T-helper 2 cell (primary cell): ENCODE results near the gene PKM.

Source experiments
- DNase-seq, 5 experiments: peaks; one replicate each; pipeline versions ENCODE4 v3.0.0 to v3.0.0-alpha.2; 2012 to 2022

The PKM gene

GRCh38 chr15:72233769-72234168 is 2.8 kb upstream of the PKM start:
- no peak for DNase-seq

GRCh38 chr15:72231833-72232478 is 966 bp upstream of the PKM start:
- DNase-seq, result peak in 3 of 5 experiments; percentile 57 to 84 (median 63)

DNA sequence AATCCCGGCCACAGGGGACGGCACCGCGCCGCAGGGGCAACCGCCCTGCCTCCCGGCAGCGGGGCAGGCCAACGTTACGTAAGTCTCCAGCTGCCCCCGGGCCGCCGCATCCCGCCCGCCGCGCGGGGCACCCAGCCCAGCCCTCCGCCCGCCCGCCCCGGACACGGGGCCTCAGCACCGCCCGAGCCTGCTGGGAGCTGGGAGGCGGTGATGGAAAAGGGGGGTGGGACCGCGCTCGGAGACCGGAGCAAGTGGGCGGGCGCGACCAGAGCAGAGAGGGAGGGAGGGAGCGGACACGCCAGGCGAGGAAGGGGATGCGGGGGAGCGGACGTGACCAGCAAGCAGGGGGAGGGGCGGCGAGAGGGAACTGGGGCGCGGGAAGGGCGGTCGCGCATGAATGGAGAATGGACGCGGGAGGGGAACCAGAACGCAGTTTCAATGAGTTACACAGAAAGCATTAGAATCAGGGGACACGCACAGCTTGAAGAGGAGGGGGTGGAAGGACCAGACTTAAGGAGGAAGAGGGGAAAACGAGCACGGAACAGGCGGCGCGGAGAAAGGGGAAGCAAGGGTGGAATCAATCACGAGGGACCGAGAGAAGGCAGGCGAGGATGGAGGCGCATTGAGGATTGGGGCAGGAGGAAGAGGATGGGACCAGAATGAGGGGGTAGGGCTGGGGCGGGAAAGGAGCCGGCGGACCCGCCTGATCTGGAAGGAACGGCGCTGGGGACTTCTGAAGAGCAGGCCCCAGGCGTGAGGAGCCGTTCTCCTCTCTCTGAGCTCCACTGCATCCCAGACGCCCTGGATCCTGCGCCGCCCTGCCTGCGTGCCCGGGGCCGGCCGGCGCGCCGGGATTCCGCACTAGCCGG is 559 bp downstream of the PKM start:
- peak; percentile 41 to 77 (median 53) for DNase-seq

DNA sequence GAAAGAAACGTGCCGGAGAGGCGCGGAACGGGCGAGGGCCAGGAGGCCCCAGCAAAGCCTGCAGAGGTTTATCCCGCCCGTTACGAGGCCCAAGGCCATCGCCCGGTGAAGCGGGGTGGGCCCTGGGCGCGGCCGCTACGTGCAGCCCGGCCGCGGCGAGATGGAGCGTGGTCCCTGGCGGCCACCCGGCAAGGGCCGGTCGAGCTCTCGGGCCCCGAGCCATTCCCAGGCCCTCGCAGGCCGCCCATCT is 1.1 kb downstream of the PKM start:
- no peak for DNase-seq

DNA sequence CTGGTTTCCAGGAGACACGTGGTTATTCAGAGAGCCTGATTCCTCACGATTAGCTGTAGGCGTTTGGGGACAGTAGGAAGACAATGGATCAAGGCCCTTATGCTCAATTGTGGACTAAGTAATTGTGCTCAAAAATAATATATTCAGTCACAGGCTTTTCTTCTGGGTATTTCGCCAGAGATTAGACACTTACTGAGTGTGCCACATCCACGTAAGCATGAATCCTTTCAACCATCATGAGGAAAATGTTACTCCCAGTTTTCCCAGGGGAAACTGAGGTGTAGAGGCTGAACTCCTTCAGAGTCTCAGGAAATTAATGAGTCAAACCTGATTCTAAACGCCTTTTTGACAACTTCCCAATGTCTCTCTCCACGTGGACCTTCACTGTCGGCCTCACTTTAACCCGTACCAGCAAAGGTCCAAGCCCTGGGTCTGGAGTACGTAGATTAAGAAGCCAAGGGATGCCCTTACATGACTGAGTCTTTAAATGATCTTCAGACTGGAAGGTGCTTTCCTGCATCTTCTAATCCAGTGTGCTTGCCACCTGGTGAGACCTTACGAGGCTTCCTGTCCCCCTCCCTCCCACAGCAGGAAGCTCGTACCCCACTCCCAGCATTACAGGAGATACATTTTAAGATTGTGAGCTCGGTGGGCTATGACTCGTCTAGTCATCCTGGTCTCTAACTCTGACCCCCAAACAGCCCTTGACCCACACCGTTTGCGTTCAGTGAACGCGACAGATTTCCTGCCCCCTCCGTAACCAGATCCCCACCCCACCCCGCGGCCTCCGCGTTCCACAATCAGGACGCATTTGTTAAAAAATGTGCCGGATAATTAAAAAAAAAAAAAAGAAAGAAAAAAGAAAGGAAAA is 1.7 kb downstream of the PKM start:
- DNase-seq, result peak in 3 of 5 experiments; percentile 30 to 67 (median 49)

DNA sequence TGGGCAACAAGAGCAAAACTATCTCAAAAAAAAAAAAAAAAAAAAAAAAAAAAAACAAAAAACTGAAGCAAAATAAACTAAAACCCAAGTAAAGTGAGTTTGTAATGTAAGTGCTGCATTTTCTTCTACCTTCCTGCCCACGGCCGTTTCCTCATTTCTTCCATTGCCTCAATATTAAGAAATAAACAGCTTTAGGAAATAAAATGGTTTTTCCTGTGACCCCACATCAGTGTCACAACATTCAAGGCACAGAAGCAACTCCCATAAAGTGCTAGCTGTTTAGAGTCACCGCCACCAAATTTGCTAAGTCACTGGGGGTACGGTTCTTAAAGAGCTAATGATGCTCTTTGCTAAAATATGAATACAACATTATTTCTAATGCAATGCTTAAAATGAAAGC is 3.3 kb downstream of the PKM start:
- peak in 1 of 5 experiments; percentile 51 for DNase-seq

DNA sequence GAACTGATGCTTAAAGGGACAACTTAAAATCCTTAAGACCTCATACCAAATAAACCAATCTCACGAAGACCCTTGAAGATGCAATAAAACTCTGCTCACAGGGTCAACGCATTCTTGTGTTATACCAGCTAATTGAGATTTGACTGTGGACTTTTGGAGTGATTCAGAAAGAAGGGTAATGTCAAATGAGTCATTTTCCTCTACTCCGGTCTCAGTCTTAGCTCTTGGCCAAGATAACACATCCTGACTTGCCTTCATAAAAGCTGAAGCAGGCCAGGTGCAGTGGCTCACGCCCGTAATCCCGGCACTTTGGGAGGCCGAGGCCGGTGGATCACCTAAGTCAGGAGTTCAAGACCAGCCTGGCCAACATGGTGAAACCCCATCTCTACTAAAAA is 3.8 kb downstream of the PKM start:
- peak in 2 of 5 experiments; percentile 33 to 82 for DNase-seq

GRCh38 chr15:72223278-72223677 is 7.7 kb downstream of the PKM start:
- no peak for DNase-seq

DNA sequence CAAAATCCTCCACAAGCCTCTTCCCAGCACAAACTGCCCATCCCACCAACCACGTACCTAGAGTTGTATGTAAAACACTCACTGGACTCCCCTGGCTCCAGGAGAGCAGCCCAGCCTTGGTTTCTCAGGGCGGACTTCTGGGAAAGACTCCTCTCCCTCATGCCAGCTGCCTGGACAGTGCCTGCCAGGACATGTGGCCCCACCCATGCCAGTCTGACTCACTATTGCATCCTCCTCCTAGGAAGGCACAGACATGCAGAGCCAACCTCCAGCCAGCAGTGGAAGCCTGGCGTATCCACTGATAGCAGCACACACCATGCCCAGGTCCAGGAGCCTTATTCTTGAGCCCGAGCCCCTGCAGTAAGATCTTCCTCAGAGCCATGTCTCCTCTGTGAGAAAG is 8.6 kb downstream of the PKM start:
- DNase-seq, result no peak

DNA sequence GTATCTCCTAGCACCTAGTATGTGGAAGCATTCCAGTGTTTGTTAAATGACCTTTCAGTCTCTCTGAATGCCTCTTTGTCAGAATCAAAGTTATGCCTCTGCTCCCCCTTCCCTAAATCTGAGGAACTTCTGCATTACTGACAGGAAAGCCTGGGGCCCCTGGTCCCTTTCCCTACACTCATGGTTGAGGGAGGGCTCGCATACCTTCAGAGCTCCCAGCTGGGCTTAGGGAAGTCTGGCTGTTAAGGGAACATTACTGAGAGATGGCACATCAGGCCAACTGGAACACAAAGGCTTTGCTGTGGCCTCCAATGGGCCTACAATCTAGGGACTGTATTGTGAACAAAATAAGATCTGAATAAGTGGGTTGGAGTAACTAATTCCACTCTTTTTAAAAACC is 10.3 kb downstream of the PKM start:
- no peak for DNase-seq

- no peak for DNase-seq
Measured at GRCh38 chr15:72217216-72217615, 13.8 kb downstream of the PKM start.

GRCh38 chr15:72216079-72216478 is 14.9 kb downstream of the PKM start:
- DNase-seq, result no peak

DNA sequence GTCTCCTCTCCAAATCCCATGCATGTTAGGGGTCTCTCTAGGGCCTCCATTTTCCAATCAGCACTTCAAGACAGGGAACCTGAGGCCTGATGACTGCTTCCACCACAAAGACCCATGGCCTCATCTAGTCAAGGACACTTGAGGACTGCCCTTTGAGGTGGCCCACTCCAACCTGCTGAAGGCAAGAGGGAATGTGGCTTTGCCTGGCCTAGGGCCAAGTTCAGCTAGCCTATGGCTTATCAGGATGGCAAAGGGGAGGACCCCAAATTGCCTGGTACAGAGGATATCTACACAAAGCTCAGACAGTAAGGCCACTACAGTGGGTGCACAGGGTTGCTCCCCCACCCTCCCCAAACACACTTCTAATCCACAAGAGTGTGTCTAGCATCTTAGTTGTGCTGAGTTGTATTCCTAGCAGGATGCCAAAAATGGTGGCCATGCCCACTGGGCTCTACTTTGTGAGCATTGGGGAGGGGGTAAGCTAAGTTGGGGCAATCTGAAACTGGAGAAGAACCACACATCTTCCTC is 23.4 kb downstream of the PKM start:
- no peak for DNase-seq

GRCh38 chr15:72206677-72207000 is 24.4 kb downstream of the PKM start:
- DNase-seq, result no peak

DNA sequence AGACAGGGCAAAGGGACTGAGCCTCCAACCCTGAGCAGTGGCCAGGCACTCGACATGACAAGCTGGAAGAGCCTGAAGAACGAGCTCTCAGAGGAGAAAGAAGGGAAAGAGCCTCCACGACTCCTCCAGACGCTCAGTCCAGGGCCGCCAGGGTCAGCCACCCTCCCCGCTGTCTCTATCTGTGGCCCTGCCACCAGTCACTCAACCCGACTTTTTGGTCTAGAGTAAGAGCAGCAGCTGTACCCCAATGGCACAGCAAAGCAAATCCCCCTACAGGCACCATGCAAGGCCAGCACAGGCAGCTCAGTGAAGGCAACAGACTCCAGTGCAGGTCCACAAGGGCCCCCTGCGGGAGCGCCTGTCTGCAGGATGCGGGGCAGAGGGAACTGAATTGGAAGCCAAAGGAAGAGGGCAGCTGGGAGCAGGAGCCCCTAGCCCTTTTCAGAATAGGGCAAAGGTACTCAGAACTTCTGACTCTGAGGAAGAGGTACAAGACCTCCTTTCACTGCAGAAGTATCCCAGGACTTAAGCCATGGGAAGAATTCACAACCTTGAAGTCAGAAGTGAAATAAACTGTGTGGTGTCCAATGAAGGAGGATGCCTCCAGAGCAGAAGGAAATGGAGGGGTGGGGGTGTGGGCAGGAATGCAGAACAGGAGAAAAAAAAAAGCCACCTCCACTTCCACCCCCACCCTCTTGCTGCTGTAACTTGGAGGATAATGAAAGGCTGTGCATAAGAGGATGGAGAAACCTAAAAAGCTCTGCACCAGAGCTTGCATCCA is 24.9 kb downstream of the PKM start:
- DNase-seq, result no peak

DNA sequence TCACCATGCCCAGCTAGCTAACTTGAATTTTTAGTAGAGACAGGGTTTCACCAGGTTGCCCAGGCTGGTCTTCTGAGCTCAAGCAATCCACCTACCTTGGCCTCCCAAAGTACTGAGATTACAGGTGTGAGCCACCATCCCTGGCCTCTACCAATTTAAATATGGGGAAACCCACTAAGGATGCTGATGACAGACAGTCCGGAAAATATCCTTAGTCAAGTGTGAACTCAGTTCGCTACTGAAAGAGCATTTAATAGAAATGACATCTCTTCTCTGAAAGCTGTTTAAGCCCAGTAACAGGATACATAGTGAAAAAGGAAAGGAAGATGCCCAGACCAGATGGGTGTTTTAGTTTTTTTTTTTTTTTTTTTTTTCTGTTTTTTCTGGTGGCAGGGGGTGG is 25.7 kb downstream of the PKM start:
- no peak for DNase-seq

DNA sequence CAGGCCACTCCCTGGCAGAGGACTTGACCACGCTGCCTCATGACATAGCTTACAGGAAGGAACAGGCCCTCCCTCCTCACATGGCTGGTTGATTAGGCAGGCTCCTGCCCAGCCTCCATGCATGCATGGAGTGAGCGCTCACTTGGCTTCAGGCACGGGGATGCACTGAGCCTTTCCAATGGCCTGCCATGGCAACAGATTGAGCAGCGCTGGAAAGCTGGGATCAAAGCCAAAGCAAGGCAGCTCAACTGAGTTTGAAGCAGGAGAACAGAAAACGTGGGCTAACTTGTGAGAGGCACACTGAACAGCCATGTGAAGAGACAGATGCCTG is 27.5 kb downstream of the PKM start:
- no peak for DNase-seq

GRCh38 chr15:72202801-72203506 is 28.0 kb downstream of the PKM start:
- DNase-seq, result no peak

DNA sequence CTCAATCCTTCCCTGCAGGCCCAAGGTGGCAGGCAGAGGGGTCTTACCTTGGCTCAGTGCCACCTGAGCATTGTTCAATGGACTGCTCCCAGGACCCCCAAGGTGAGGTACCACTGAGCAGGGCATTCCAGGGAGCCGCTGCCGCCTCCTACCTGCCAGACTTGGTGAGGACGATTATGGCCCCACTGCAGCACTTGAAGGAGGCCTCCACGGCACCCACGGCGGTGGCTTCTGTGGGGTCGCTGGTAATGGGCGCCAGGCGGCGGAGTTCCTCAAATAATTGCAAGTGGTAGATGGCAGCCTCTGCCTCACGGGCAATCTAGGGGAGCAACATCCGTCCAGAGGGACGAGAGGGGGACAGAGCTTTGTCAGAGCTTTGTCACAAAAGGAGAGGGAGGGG is 28.7 kb downstream of the PKM start:
- DNase-seq, result no peak

DNA sequence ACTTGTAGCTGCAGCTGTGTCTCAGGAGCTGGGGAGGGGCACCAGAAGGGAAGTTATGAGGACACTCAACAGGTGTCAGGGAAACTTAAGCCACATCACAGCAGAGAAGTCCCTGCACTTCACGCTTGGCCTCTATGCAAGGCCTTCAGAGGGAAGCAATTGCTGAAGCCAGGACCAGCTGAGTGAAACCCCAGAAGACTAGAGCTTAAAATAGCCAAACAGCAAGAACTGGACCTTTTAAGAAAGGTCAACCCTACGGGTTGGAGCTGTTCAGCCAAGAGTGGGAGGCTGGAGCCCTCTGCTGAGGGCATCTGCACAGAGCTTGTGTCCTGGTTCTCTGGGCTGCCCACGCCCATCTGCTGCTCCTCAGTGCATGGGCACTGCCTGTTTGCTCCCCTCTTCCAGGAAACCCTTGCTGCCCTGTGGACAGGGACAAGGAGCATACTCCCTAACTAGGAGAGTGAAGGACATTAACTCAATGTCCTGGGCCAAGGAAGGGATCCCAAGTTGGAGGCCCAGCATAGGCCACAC is 29.5 kb downstream of the PKM start:
- DNase-seq, result no peak

- DNase-seq, result no peak
Measured at GRCh38 chr15:72200395-72201237, 30.4 kb downstream of the PKM start.
